Tibial nerve (tissue), 4 donors: Measurements from ENCODE around the gene LRRC8E. TPM values are rescaled to one million over a fixed set of nuclear protein-coding genes. Genes with fewer than 3 reads are reported as not detected.

ENCODE experiments used
- DNase-seq, 2 donors: peaks; one replicate each; pipeline ENCODE4 v3.0.0-alpha.2; 2019; ENCODE audit warnings: low spot score in 2 of 2
- H3K27ac ChIP-seq, 4 donors: fragments of 200-600 bp; sonication (generic) in 3 of 4; one replicate each; pipeline ENCODE4 v1.5.1; 2017 to 2019; ENCODE audit warnings: mild to moderate bottlenecking in 1 of 4
- H3K27me3 ChIP-seq, 2 donors: fragments of 200-600 bp; sonication (generic) in 1 of 2; one replicate each; pipeline versions ENCODE4 v1.5.1 to v1.6.0; 2017 to 2019
- H3K36me3 ChIP-seq, 3 donors: fragments of 200-600 bp; sonication (generic); one replicate each; pipeline ENCODE4 v1.5.1; 2018 to 2019
- H3K4me1 ChIP-seq, 4 donors: fragments of 200-600 bp; sonication (generic) in 3 of 4; one replicate each; pipeline ENCODE4 v1.5.1; 2017 to 2019
- H3K4me3 ChIP-seq, 4 donors: fragments of 200-600 bp; sonication (generic) in 3 of 4; one replicate each; pipeline ENCODE4 v1.5.1; 2017 to 2019; ENCODE audit warnings: mild to moderate bottlenecking in 1 of 4, moderate library complexity in 1 of 4
- H3K9me3 ChIP-seq, 4 donors: fragments of 200-600 bp; sonication (generic) in 3 of 4; one replicate each; pipeline ENCODE4 v1.5.1; 2017 to 2019
- EP300 ChIP-seq, 2 donors: sonication (generic); formaldehyde crosslinking; IDR thresholded peaks; one replicate each; pipeline ENCODE4 v1.6.1; 2017; ENCODE audit warnings: antibody characterized with exemption in 2 of 2, mild to moderate bottlenecking in 1 of 2
- POLR2A ChIP-seq, 2 donors: fragments of 450-650 bp; IDR thresholded peaks; one replicate each; pipeline ENCODE4 v1.6.1; 2017; ENCODE audit warnings: antibody characterized with exemption in 2 of 2, mild to moderate bottlenecking in 2 of 2, moderate library complexity in 2 of 2
- WGBS, 2 donors: methylation state at CpG; one replicate each; pipeline ENCODE4 v1.1.5; 2018; 5-methylcytosine and 5-hydroxymethylcytosine counted together
- total RNA-seq, 4 donors: library from RNA; depleted of rRNA; stranded (reverse); fragments of >200 nt; gene quantifications; one replicate each; pipeline ENCODE4 v1.1.0, GENCODE V29; 2016
- TF ChIP-seq, protein P1 (sequence below), 5 experiments: fragments of 200-600 bp in 3 of 5; fragments of 450-650 bp in 2 of 5; sonication (generic) in 3 of 5; IDR thresholded peaks; one replicate each; pipeline ENCODE4 v1.5.1; 2016 to 2019; ENCODE audit warnings: antibody characterized with exemption in 5 of 5, mild to moderate bottlenecking in 3 of 5, moderate library complexity in 2 of 5

Gene LRRC8E
- total RNA-seq, 4 donors from 2014 or later, result 0.59 to 1.2 TPM; not detected in 2

DNA sequence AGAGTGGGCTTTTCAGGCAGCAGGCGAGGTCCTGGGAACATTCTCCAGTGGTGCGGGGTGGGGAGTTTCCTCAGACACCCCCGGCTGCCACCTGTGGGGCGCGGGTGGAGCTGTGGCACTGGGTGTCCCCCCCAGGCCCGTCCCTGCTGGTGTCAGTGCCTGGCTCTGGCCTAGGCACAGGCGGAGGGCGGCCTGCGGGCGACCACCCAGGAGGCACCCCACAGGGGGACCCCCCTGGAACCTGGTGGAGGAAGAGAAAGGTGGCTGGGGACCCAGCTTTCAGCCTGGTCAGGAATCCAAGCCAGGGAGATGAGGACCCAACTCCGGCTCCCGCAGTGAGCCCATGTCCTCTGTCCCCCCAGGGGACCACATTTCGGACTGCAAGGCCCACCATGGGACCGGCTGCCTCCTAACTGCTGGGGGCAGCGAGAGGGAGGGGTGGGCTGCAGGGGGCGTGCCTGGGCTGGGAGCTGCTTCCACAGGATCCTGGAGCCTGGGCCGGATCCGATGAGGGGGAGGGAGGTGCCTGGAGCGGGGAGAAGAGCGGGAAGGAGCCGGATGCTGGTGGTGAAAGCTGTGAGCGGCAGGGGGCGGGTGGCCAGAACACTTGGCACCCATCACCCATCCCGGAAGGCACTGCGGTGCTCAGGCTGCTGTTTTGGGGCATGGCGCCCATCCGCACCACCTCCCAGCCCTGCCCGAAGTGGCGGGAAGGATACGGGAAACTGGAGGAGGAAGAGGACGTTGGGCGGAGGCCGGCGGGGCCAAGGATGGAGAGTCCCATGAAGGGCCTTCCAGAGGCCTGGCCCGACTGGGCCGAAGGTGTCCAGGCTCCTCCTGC is 43.1 kb downstream of the LRRC8E start:
- H3K27ac ChIP-seq, result peak overlapping the region in 2 of 4 donors; percentile 47 to 62
- 85 to 89% methylated on average over 35 to 36 of the region's 36 CpGs for WGBS, 2 donors
- H3K36me3 ChIP-seq, result peaks cover 4 to 81% (median 43%) of the 10 kb centered on the region in 3 donors
- H3K9me3 ChIP-seq, result no peaks in the 10 kb centered on the region
- peaks cover 0 to 34% (median 10%) of the 10 kb centered on the region in 4 donors for H3K4me1 ChIP-seq
- H3K4me3 ChIP-seq, result no peak overlapping the region
- no peaks in the 10 kb centered on the region for H3K27me3 ChIP-seq
- DNase-seq, result no peak
- no peak for TF ChIP-seq POLR2A (IDR thresholded peaks at IDR 0.05)
- TF ChIP-seq, protein P1, sequence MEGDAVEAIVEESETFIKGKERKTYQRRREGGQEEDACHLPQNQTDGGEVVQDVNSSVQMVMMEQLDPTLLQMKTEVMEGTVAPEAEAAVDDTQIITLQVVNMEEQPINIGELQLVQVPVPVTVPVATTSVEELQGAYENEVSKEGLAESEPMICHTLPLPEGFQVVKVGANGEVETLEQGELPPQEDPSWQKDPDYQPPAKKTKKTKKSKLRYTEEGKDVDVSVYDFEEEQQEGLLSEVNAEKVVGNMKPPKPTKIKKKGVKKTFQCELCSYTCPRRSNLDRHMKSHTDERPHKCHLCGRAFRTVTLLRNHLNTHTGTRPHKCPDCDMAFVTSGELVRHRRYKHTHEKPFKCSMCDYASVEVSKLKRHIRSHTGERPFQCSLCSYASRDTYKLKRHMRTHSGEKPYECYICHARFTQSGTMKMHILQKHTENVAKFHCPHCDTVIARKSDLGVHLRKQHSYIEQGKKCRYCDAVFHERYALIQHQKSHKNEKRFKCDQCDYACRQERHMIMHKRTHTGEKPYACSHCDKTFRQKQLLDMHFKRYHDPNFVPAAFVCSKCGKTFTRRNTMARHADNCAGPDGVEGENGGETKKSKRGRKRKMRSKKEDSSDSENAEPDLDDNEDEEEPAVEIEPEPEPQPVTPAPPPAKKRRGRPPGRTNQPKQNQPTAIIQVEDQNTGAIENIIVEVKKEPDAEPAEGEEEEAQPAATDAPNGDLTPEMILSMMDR (IDR thresholded peaks at IDR 0.05), result no peak
- TF ChIP-seq EP300 (IDR thresholded peaks at IDR 0.05), result no peak

GRCh38 chr19:7932276-7932929 is 44.1 kb downstream of the LRRC8E start:
- peaks cover 4 to 84% (median 53%) of the 10 kb centered on the region in 3 donors for H3K36me3 ChIP-seq
- no peak for DNase-seq
- 90 to 92% methylated on average over 21 to 22 of the region's 32 CpGs for WGBS, 2 donors
- TF ChIP-seq EP300 (IDR thresholded peaks at IDR 0.05) (no peak), POLR2A (IDR thresholded peaks at IDR 0.05) (no peak)
- TF ChIP-seq, protein P1 (IDR thresholded peaks at IDR 0.05), result no peak
- no peak overlapping the region for H3K4me3 ChIP-seq
- no peaks in the 10 kb centered on the region for H3K9me3 ChIP-seq
- H3K27ac ChIP-seq, result no peak overlapping the region
- H3K27me3 ChIP-seq, result no peaks in the 10 kb centered on the region
- peaks cover 0 to 25% (median 6%) of the 10 kb centered on the region in 4 donors for H3K4me1 ChIP-seq

- Histone ChIP-seq H3K4me1 (peaks cover 0 to 19% (median 6%) of the 10 kb centered on the region in 4 donors), H3K36me3 (peaks cover 4 to 85% (median 55%) of the 10 kb centered on the region in 3 donors)
These were observed 44.6 kb downstream of the LRRC8E start for GRCh38 chr19:7932930-7933300.

GRCh38 chr19:7933411-7933810 is 45.1 kb downstream of the LRRC8E start:
- H3K4me3 ChIP-seq, result no peak overlapping the region
- TF ChIP-seq POLR2A (IDR thresholded peaks at IDR 0.05) (no peak), EP300 (IDR thresholded peaks at IDR 0.05) (no peak)
- TF ChIP-seq, protein P1 (IDR thresholded peaks at IDR 0.05), result no peak
- no peak overlapping the region for H3K27ac ChIP-seq
- no peaks in the 10 kb centered on the region for H3K9me3 ChIP-seq
- H3K27me3 ChIP-seq, result no peaks in the 10 kb centered on the region
- H3K4me1 ChIP-seq, result peaks cover 0 to 17% (median 6%) of the 10 kb centered on the region in 4 donors
- 81 to 87% methylated on average over 14 of the region's 14 CpGs for WGBS, 2 donors
- peaks cover 4 to 85% (median 55%) of the 10 kb centered on the region in 3 donors for H3K36me3 ChIP-seq
- no peak for DNase-seq

More at GRCh38 chr19:7932930-7933300, 44.6 kb downstream of the LRRC8E start:
- Histone ChIP-seq H3K27me3 (no peaks in the 10 kb centered on the region), H3K4me3 (no peak overlapping the region), H3K9me3 (no peaks in the 10 kb centered on the region), H3K27ac (no peak overlapping the region)
- 93 to 100% methylated on average over 1 to 6 of the region's 10 CpGs for WGBS, 2 donors
- TF ChIP-seq EP300 (IDR thresholded peaks at IDR 0.05), result no peak
- TF ChIP-seq POLR2A (IDR thresholded peaks at IDR 0.05), result no peak
- TF ChIP-seq, protein P1 (IDR thresholded peaks at IDR 0.05), result no peak
- no peak for DNase-seq
